Ramos (cell line): Measurements from ENCODE around the gene C16orf90.

Experiments used
- in situ Hi-C: fragments of 300-500 bp; cut with MboI; formaldehyde crosslinking; loops from one replicate; pipeline ENCODE4 v1.14.3; 2022; ENCODE audit warnings: low sequenced_read_pairs; ENCODE audit not compliant: unreplicated experiment

Gene C16orf90

DNA sequence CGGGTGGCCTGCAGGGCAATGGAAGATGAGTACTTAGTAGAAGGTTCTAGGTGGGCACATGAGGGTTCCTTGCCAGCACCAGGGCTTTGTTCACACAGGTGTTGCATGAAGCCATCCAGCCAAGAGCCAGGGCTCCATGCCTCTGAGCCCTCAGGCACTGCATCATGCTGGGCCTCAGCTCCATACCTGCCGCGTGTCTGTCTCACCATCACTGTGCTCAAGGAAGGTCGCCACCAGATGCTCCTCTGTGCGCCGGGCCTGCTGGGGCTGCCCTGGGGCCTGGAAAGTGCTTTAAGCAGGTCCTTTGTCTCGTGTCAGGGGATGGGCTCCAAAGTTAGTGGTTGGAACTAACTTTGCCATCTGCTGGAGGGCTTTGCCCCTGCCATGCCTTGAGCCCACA lies 25.6 kb downstream of the C16orf90 start:
- in situ Hi-C loops = no loop called here

GRCh38 chr16:3468501-3468900 lies 26.8 kb downstream of the C16orf90 start:
- in situ Hi-C loops = no loop called here

DNA sequence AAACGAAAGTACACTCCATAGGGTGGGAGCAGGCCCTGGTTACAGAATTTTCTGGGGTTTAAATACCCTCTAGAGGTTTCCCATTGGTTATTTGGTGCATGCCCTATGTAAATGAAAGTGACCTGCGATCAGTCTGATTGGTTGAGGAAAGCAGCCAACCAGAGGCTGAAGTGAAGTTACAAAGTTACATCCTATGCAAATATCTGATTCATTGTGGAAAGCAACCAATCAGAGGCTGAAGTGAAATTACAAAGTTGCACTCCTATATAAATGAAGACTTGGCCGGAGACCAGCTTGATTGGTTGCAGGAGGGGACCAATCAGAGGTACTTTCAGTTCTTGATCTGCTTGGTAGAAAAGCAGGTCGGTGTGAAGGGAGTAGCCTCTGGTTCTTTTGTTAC lies 27.4 kb downstream of the C16orf90 start:
- in situ Hi-C loops = no loop called here

- in situ Hi-C loops = no loop called here
These were observed 28.1 kb downstream of the C16orf90 start for GRCh38 chr16:3467182-3467581.

DNA sequence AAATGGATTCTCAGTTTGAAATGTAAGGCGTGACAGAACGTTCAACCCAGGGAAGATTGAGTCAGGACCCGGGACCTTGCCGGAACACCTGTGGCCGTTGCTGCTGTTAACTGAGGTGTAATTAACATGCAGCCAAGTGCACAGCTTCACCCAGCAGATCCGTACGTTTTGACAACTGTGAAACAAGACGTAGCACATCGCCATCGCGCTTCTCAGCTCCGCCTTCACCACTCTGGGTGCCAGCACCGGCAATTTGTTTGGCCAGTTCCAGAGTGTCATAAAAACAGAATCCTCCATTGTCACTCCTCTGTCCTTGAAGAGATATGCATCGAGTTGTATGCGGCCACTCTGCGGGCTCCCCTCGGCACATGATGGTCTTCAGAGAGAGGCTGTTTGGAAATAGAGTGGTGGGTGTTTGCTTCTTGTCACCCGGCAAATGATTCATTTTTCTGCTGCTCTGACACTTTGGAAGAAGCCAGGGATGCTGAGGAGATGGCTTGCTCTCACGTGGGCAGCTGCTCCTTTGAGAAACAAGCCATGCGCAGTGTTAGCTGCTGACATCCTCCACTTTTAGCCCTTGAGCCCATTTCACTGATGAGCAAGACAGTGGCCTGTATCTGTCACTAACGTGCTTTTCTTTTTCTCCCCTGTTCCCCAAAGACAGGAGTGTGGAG lies 29.2 kb downstream of the C16orf90 start:
- in situ Hi-C loops = no loop called here

DNA sequence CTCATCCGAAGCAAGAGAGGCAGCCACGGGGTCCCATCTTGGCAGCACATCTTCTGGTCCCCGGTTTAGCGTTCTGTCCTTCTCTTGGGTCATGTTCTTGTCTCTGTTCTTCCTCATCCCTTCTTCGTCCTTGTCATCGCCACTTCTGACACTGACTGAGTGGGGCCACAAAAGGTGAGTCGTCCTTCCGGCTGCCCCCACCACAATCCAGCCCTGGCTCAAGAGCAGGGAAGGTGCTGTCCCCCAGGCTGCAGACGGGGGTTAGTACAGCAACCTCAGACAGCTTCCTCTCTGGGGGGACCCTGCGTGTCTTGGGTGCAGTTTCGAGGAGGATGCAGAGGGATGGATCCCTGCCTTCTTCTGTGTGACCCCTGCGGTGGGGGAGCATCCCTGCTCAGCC lies 30.0 kb downstream of the C16orf90 start:
- in situ Hi-C loops = no loop called here

- in situ Hi-C loops = no loop called here
These were observed 34.1 kb downstream of the C16orf90 start for GRCh38 chr16:3461151-3461550.

GRCh38 chr16:3460585-3460984 lies 34.7 kb downstream of the C16orf90 start:
- in situ Hi-C loops = no loop called here

DNA sequence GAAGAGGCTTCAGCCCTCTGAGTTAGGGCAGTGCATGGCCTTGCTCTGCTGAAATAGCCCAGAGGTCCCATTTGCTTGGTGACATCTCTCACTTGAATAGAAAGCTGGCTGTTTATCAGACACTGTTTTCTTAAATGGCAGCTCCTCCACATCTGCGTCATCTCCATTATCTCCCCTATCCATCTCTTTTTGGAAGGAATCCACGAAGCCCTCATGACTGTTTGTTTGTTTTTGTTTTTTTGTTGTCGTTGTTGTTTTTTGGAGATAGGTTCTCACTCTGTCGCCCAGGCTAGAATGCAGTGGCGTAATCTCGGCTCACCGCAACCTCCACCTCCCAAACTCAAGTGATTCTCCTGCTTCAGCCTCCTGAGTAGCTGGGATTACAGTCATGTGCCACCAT lies 35.2 kb downstream of the C16orf90 start:
- in situ Hi-C loops = no loop called here

DNA sequence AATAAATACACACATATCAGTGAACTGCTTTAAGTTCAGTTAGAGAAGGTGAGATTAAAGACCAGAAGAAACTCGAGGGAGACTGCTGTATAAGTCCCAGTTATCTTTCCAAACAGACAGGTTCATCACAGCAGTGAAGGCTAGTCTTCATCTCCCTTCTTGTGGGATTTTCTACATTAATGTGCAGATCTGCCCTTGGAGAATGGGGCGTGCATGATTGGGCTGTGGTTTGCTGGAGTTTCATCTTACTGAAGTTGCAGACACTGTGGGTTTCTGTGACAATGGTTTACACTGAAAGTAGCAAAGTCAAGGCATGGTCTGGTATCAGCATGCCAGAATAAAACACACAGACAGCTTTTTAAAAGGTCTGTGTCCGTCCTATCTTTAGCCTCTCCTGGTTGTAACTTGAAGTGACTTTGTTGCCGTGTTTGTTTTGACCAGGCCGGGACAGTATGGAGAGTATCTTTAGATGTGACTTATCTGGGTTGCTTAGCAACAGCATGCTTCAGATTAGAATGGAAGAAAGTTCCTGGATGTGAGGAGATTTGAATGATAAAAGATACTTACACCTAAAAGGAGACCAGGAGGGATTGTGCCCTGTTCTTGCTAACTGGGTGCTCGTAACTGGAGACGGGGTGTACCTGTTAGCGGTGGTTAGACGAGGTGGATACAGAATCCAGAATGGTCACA lies 35.7 kb downstream of the C16orf90 start:
- in situ Hi-C loops = no loop called here

GRCh38 chr16:3458852-3459361 lies 36.4 kb downstream of the C16orf90 start:
- in situ Hi-C loops = no loop called here

DNA sequence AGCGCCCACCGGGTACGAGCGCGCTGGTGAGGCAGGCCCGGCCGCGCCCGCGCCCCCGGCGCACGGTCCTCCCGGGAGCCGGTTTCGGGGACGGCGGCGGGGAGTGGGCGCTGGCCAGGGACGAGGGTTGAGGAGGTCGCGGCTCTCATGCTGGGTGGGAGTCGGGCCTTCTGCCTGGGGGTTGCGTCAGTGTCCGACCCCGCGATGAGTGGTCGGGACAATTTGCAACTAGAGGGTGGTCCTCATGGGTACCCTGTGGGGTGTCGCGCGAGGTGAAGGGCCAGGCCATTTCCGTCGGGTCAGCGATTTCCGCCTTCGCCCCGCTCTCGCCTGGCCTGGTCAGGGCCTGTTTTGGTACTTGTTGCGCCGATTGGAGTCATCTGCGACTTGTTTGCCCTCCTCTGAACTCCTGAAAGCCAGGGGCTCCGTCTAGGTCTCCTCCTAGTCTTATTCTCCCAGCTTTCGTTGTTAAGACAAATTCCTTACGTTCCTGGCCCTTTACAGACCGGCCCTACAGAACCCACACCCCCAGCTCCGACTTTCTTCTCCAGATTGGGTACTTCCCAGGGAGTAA lies 36.9 kb downstream of the C16orf90 start:
- in situ Hi-C loops = no loop called here

GRCh38 chr16:3457434-3458252 lies 37.6 kb downstream of the C16orf90 start:
- in situ Hi-C loops = no loop called here

- in situ Hi-C loops = no loop called here
These were observed 40.6 kb downstream of the C16orf90 start for GRCh38 chr16:3454631-3455147.

- in situ Hi-C loops = no loop called here
These were observed 41.2 kb downstream of the C16orf90 start for GRCh38 chr16:3454093-3454492.

- in situ Hi-C loops = no loop called here
These were observed 51.3 kb downstream of the C16orf90 start for GRCh38 chr16:3444032-3444388.
